Neuron (in vitro differentiated cells): ENCODE results near the gene VCAN.

Source experiments
- H2AFZ ChIP-seq: one replicate; pipeline ENCODE4 v1.6.1; 2013; ENCODE audit warnings: low read depth, mild to moderate bottlenecking, inconsistent platforms, low read length, moderate library complexity
- H3K27me3 ChIP-seq: one replicate; pipeline ENCODE4 v1.6.1; 2013; ENCODE audit warnings: low read length; ENCODE audit not compliant: insufficient read depth
- H3K36me3 ChIP-seq: one replicate; pipeline ENCODE4 v1.6.1; 2013; ENCODE audit warnings: low read length; ENCODE audit not compliant: insufficient read depth
- H3K4me1 ChIP-seq: one replicate; pipeline ENCODE4 v1.6.1; 2013; ENCODE audit warnings: low read length; ENCODE audit not compliant: insufficient read depth
- H3K4me3 ChIP-seq: 2 replicates; pipeline ENCODE4 v1.5.1; 2013; ENCODE audit warnings: mild to moderate bottlenecking, low read length, moderate library complexity
- H3K9me3 ChIP-seq: one replicate; pipeline ENCODE4 v1.6.1; 2013; ENCODE audit warnings: low read length

VCAN gene

GRCh38 chr5:83553000-83553486 lies 81.5 kb downstream of the VCAN start:
- Histone ChIP-seq H3K4me1 (no peaks in the 10 kb centered on the region), H3K4me3 (no peak overlapping the region), H3K36me3 (peaks cover 88% of the 10 kb centered on the region)

GRCh38 chr5:83554133-83554532 lies 82.6 kb downstream of the VCAN start:
- Histone ChIP-seq H3K4me1 (no peaks in the 10 kb centered on the region), H3K4me3 (no peak overlapping the region), H3K9me3 (no peaks in the 10 kb centered on the region), H3K27me3 (no peaks in the 10 kb centered on the region), H2AFZ (no peak overlapping the region), H3K36me3 (peaks cover 88% of the 10 kb centered on the region)

More at GRCh38 chr5:83553000-83553486, 81.5 kb downstream of the VCAN start:
- no peaks in the 10 kb centered on the region for H3K9me3 ChIP-seq
- no peaks in the 10 kb centered on the region for H3K27me3 ChIP-seq
- H2AFZ ChIP-seq: no peak overlapping the region

- Histone ChIP-seq H3K4me3 (no peak overlapping the region), H3K27me3 (no peaks in the 10 kb centered on the region), H3K4me1 (no peaks in the 10 kb centered on the region), H3K9me3 (no peaks in the 10 kb centered on the region), H3K36me3 (peaks cover 88% of the 10 kb centered on the region), H2AFZ (no peak overlapping the region)
Measured at GRCh38 chr5:83554686-83555085, 83.1 kb downstream of the VCAN start.

- no peaks in the 10 kb centered on the region for H3K27me3 ChIP-seq
- H2AFZ ChIP-seq: no peak overlapping the region
- H3K36me3 ChIP-seq: peaks cover 87% of the 10 kb centered on the region
- no peak overlapping the region for H3K4me3 ChIP-seq
- no peaks in the 10 kb centered on the region for H3K9me3 ChIP-seq
- H3K4me1 ChIP-seq: no peaks in the 10 kb centered on the region
Measured at GRCh38 chr5:83555263-83555662, 83.7 kb downstream of the VCAN start.

- Histone ChIP-seq H2AFZ (no peak overlapping the region), H3K27me3 (no peaks in the 10 kb centered on the region), H3K4me3 (no peak overlapping the region), H3K4me1 (no peaks in the 10 kb centered on the region), H3K9me3 (no peaks in the 10 kb centered on the region), H3K36me3 (peaks cover 93% of the 10 kb centered on the region)
Measured at GRCh38 chr5:83556190-83556589, 84.6 kb downstream of the VCAN start.

- H3K4me3 ChIP-seq: no peak overlapping the region
- H3K36me3 ChIP-seq: peaks cover 87% of the 10 kb centered on the region
- no peaks in the 10 kb centered on the region for H3K27me3 ChIP-seq
- no peak overlapping the region for H2AFZ ChIP-seq
- no peaks in the 10 kb centered on the region for H3K9me3 ChIP-seq
- H3K4me1 ChIP-seq: no peaks in the 10 kb centered on the region
Measured at GRCh38 chr5:83559118-83559785, 87.7 kb downstream of the VCAN start.

- Histone ChIP-seq H3K9me3 (peaks cover 2% of the 10 kb centered on the region), H2AFZ (no peak overlapping the region), H3K36me3 (peaks cover 88% of the 10 kb centered on the region), H3K4me3 (no peak overlapping the region), H3K27me3 (no peaks in the 10 kb centered on the region), H3K4me1 (no peaks in the 10 kb centered on the region)
Measured at GRCh38 chr5:83562071-83562606, 90.6 kb downstream of the VCAN start.

- Histone ChIP-seq H2AFZ (no peak overlapping the region), H3K27me3 (no peaks in the 10 kb centered on the region), H3K4me3 (no peak overlapping the region), H3K4me1 (no peaks in the 10 kb centered on the region), H3K36me3 (peaks cover 86% of the 10 kb centered on the region), H3K9me3 (peaks cover 2% of the 10 kb centered on the region)
Measured at GRCh38 chr5:83562791-83563557, 91.4 kb downstream of the VCAN start.

- H3K9me3 ChIP-seq: peaks cover 2% of the 10 kb centered on the region
- no peaks in the 10 kb centered on the region for H3K4me1 ChIP-seq
- H3K4me3 ChIP-seq: no peak overlapping the region
- H3K36me3 ChIP-seq: peaks cover 86% of the 10 kb centered on the region
- H3K27me3 ChIP-seq: no peaks in the 10 kb centered on the region
- no peak overlapping the region for H2AFZ ChIP-seq
Measured at GRCh38 chr5:83563631-83564030, 92.1 kb downstream of the VCAN start.

GRCh38 chr5:83564069-83564749 lies 92.7 kb downstream of the VCAN start:
- Histone ChIP-seq H3K4me3 (no peak overlapping the region), H3K4me1 (no peaks in the 10 kb centered on the region), H3K36me3 (peaks cover 86% of the 10 kb centered on the region), H3K9me3 (peaks cover 2% of the 10 kb centered on the region), H3K27me3 (no peaks in the 10 kb centered on the region), H2AFZ (no peak overlapping the region)

- peaks cover 2% of the 10 kb centered on the region for H3K9me3 ChIP-seq
- no peaks in the 10 kb centered on the region for H3K27me3 ChIP-seq
- H2AFZ ChIP-seq: no peak overlapping the region
- no peak overlapping the region for H3K4me3 ChIP-seq
- H3K4me1 ChIP-seq: no peaks in the 10 kb centered on the region
- H3K36me3 ChIP-seq: peaks cover 76% of the 10 kb centered on the region
Measured at GRCh38 chr5:83567741-83568140, 96.2 kb downstream of the VCAN start.

GRCh38 chr5:83568186-83568585 lies 96.6 kb downstream of the VCAN start:
- no peak overlapping the region for H3K4me3 ChIP-seq
- H3K9me3 ChIP-seq: peaks cover 2% of the 10 kb centered on the region
- H3K27me3 ChIP-seq: no peaks in the 10 kb centered on the region
- H3K36me3 ChIP-seq: peaks cover 75% of the 10 kb centered on the region
- no peaks in the 10 kb centered on the region for H3K4me1 ChIP-seq
- H2AFZ ChIP-seq: no peak overlapping the region

GRCh38 chr5:83570916-83571315 lies 99.4 kb downstream of the VCAN start:
- Histone ChIP-seq H3K9me3 (peaks cover 2% of the 10 kb centered on the region), H2AFZ (no peak overlapping the region), H3K4me3 (no peak overlapping the region), H3K4me1 (no peaks in the 10 kb centered on the region), H3K27me3 (no peaks in the 10 kb centered on the region), H3K36me3 (peaks cover 80% of the 10 kb centered on the region)
